ENCODE results near the gene ZNF844. TPM values are rescaled to one million over a fixed set of nuclear protein-coding genes. Genes with fewer than 3 reads are reported as not detected.
A peak's percentile ranks its signal among the peaks of the same experiment; 100 is the strongest.

The ZNF844 gene
- total RNA-seq, 2 donors from 2014 or later = 4.7 to 9.0 TPM

DNA sequence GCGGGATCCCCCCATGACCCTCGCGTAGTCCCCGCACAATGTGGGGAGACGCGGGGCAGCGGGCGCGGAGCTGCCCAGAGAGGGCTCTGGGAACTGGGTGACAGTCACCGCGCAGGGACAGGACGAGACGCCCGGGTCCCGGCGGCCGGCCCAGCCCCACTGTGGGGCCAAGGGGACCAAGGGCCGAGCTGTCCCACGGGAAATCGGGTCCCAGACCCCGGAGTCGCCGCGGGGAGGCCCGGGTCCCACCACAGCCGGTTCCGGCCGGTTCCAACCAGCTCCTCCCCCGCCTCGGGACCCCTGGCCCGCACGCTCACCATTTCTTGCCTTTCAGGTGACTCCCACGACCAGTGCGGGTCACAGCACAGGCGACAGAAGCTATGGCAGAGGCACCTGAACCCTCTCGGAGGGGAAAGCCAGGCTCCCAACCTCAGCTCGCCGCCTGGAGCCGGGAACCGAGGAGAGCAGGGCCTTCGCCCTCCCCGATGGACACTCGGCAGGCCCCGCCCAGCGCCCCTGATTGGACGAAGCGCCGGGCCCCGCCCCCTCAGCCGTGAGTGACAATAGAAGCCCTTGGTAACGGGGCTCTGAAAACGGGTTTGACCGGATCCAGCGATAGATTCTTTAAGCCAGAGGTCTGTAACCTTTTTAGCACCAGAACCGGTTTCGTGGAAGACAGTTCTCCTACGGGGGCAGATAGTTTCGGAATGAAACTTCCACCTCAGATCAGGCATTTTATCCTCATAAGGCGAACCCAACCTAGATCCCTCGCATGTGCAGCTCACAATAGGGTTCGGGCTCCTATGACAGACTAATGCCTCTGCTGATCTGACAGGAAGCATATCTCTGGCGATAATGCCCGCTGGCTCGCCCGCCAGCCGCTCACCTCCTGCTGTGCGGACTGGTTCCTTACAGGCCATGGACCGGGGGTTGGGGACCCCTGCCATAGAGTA is 29.0 kb upstream of the ZNF844 start, which contains the start of gene ZNF433:
Gene ZNF433, minus strand, starts transcription at position 460 of the 953 bp plus-strand sequence. Its CDS starts 140 bp downstream, at position 320.
- ATAC-seq (ENCODE audit: insufficient number of reproducible peaks, low FRiP score, low read depth) (peak; percentile 93), DNase-seq (ENCODE audit: low spot score) (peak; percentile 83)
- H3K9me3 ChIP-seq = no peaks in the 10 kb centered on the region
- peak within 1 kb of the TSS; percentile 87 for H3K4me3 ChIP-seq
- peak within 1 kb of the TSS; percentile 77 to 78 for H3K27ac ChIP-seq
- H3K27me3 ChIP-seq (replicated peaks; ENCODE audit: insufficient read depth) = no peaks in the 10 kb centered on the region
- H3K4me1 ChIP-seq (ENCODE audit: control insufficient read depth in 1 of 2, low read depth in 2 of 2) = peaks cover 6 to 16% of the 10 kb centered on the region in 2 donors
- no peaks in the 10 kb centered on the region for H3K36me3 ChIP-seq
- TF ChIP-seq, protein P1, sequence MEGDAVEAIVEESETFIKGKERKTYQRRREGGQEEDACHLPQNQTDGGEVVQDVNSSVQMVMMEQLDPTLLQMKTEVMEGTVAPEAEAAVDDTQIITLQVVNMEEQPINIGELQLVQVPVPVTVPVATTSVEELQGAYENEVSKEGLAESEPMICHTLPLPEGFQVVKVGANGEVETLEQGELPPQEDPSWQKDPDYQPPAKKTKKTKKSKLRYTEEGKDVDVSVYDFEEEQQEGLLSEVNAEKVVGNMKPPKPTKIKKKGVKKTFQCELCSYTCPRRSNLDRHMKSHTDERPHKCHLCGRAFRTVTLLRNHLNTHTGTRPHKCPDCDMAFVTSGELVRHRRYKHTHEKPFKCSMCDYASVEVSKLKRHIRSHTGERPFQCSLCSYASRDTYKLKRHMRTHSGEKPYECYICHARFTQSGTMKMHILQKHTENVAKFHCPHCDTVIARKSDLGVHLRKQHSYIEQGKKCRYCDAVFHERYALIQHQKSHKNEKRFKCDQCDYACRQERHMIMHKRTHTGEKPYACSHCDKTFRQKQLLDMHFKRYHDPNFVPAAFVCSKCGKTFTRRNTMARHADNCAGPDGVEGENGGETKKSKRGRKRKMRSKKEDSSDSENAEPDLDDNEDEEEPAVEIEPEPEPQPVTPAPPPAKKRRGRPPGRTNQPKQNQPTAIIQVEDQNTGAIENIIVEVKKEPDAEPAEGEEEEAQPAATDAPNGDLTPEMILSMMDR (IDR thresholded peaks at IDR 0.05) = no peak

DNA sequence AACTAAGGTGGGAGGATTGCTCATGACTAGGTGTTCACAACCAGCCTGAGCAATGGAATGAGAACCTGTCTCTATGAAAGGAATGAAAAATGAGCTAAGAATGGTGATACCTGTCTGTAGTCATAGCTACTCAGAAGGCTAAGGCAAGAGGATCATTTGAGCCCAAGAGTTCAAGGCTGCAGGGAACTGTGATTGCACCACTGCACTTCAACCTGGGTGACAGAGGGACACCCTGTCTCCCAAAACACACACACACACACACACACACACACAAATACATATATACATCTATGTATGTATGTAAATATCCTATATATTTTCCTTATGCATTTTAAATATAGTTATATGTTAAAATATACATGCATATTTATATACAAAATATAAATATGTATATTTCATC is 21.6 kb upstream of the ZNF844 start:
- Histone ChIP-seq H3K27me3 (replicated peaks; ENCODE audit: insufficient read depth) (no peaks in the 10 kb centered on the region), H3K4me3 (no peak overlapping the region), H3K27ac (no peak overlapping the region), H3K9me3 (peaks cover 13% of the 10 kb centered on the region), H3K4me1 (ENCODE audit: control insufficient read depth in 1 of 2, low read depth in 2 of 2) (no peaks in the 10 kb centered on the region), H3K36me3 (no peaks in the 10 kb centered on the region)
- TF ChIP-seq, protein P1 (IDR thresholded peaks at IDR 0.05) = no peak
- DNase-seq (ENCODE audit: low spot score) (no peak), ATAC-seq (ENCODE audit: insufficient number of reproducible peaks, low FRiP score, low read depth) (no peak)

DNA sequence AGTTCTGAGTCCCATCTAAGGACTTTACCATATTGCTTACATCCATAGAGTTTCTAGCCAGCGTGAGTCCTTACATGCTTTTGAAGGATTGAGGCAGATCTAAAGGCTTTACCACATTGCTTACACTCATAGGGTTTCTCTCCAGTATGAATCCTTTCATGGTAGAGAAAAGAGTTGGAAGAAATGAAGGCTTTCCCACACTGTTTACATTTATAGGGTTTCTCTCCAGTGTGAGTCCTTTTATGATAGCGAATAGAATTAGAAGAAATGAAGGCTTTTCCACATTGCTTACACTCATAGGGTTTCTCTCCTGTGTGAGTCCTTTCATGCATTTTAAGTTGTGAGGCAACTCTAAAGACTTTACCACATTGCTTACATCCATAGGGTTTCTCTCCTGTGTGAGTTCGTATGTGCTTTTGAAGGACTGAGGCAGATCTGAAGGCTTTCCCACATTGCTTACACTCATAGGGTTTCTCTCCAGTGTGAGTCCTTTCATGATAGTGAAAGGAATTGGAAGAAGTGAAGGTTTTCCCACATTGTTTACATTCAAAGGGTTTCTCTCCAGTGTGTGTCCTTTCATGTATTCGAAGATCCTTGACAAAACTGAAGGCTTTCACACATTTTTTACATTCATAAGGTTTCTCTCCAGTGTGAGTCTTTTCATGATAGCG is 20.6 kb upstream of the ZNF844 start:
- no peaks in the 10 kb centered on the region for H3K4me1 ChIP-seq (ENCODE audit: control insufficient read depth in 1 of 2, low read depth in 2 of 2)
- no peak overlapping the region for H3K4me3 ChIP-seq
- H3K27ac ChIP-seq = no peak overlapping the region
- peaks cover 13% of the 10 kb centered on the region for H3K9me3 ChIP-seq
- no peaks in the 10 kb centered on the region for H3K27me3 ChIP-seq (replicated peaks; ENCODE audit: insufficient read depth)
- no peak for DNase-seq (ENCODE audit: low spot score)
- no peaks in the 10 kb centered on the region for H3K36me3 ChIP-seq
- TF ChIP-seq, protein P1 (IDR thresholded peaks at IDR 0.05) = no peak
- ATAC-seq (ENCODE audit: insufficient number of reproducible peaks, low FRiP score, low read depth) = no peak

DNA sequence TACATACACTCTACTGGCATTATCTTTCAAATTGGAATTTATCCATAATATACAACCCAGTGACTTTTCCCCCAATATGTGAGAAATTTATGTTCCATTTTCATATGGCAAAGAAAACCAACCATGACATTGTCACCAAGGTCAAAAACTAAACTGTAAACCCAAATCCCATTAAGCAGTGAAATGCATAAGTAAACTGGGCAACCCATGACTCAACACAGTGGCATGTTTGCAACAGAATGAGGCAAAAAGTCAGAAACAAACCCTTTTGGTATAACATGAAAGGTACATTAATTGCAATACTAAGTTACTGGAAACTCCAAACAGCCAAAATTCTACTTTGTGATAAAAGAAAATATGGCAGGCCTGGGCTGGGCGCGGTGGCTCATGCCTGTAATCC is 16.7 kb upstream of the ZNF844 start:
- no peaks in the 10 kb centered on the region for H3K36me3 ChIP-seq
- TF ChIP-seq, protein P1 (IDR thresholded peaks at IDR 0.05) = no peak
- no peaks in the 10 kb centered on the region for H3K27me3 ChIP-seq (replicated peaks; ENCODE audit: insufficient read depth)
- DNase-seq (ENCODE audit: low spot score) (no peak), ATAC-seq (ENCODE audit: insufficient number of reproducible peaks, low FRiP score, low read depth) (no peak)
- no peak overlapping the region for H3K4me3 ChIP-seq
- H3K4me1 ChIP-seq (ENCODE audit: control insufficient read depth in 1 of 2, low read depth in 2 of 2) = peaks cover 9 to 11% of the 10 kb centered on the region in 2 donors
- peaks cover 13% of the 10 kb centered on the region for H3K9me3 ChIP-seq
- no peak overlapping the region for H3K27ac ChIP-seq

DNA sequence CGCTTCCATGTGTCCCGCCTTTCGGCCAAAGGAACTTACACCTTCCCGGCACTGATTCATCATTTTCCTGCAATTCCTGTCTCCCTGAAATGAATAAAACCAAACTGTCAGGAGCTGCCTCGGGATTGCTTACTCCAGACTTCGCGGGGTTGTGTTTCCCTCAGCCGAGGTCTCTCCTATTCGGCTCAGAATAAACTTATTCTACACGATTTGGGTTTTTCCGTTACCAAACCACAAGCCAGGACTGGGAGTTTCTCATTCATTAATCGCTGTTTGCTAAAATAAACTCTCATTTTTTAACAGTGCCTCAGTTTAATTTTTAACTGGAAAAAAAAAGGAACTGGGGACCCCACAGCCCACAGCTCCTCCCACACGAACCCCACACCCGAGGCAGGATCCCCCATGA is 12.4 kb upstream of the ZNF844 start:
- ATAC-seq (ENCODE audit: insufficient number of reproducible peaks, low FRiP score, low read depth) = no peak
- TF ChIP-seq, protein P1 (IDR thresholded peaks at IDR 0.05) = no peak
- peak overlapping the region; percentile 45 to 48 for H3K27ac ChIP-seq

More for the DNA sequence above, 12.4 kb upstream of the ZNF844 start:
- Histone ChIP-seq H3K36me3 (no peaks in the 10 kb centered on the region), H3K27me3 (replicated peaks; ENCODE audit: insufficient read depth) (no peaks in the 10 kb centered on the region), H3K4me3 (peak overlapping the region; percentile 95), H3K4me1 (ENCODE audit: control insufficient read depth in 1 of 2, low read depth in 2 of 2) (peaks cover 11 to 16% of the 10 kb centered on the region in 2 donors), H3K9me3 (no peaks in the 10 kb centered on the region)
- no peak for DNase-seq (ENCODE audit: low spot score)

All from thoracic aorta (tissue), 2 donors.